Lower lobe of right lung (tissue), 2 donors: ENCODE measurements around the gene TSNAX. TPM values are rescaled to one million over a fixed set of nuclear protein-coding genes. Genes with fewer than 3 reads are reported as not detected.
"Not testable (repeated sequence)": the region's sequence is repeated elsewhere in the genome, so short reads cannot be mapped to it uniquely, and the experiment has no call there.

Experiments used
- ATAC-seq, 2 donors: fragments of 200-7000 bp; cut with Tn5 transposase; one replicate each; pipeline ENCODE4 v1.9.1; 2020 to 2022; ENCODE audit warnings: mild to moderate bottlenecking in 2 of 2, moderate library complexity in 2 of 2
- DNase-seq: peaks from one replicate; pipeline ENCODE4 v3.0.0-alpha.2; 2020
- H3K27ac ChIP-seq: fragments of 200-600 bp; one replicate; pipeline ENCODE4 v1.8.0; 2022
- H3K27me3 ChIP-seq: fragments of 200-600 bp; one replicate; pipeline ENCODE4 v1.8.0; 2022; ENCODE audit warnings: low read depth
- H3K36me3 ChIP-seq: fragments of 200-600 bp; one replicate; pipeline ENCODE4 v1.8.0; 2022; ENCODE audit warnings: mild to moderate bottlenecking
- H3K4me1 ChIP-seq: fragments of 200-600 bp; one replicate; pipeline ENCODE4 v1.8.0; 2022
- H3K4me3 ChIP-seq: fragments of 200-600 bp; one replicate; pipeline ENCODE4 v1.8.0; 2022; ENCODE audit warnings: mild to moderate bottlenecking
- H3K9me3 ChIP-seq: fragments of 200-600 bp; one replicate; pipeline ENCODE4 v1.8.0; 2022
- CTCF ChIP-seq: fragments of 200-600 bp; IDR thresholded peaks from one replicate; pipeline ENCODE4 v1.8.0; 2022; ENCODE audit warnings: antibody characterized with exemption, mild to moderate bottlenecking
- intact Hi-C: fragments of 100-400 bp; cut with DNase I; formaldehyde crosslinking; loops from one replicate; pipeline ENCODE4 v1.11.0; 2022
- total RNA-seq: library from RNA; stranded (reverse); fragmentation: NEBNext Ultra II Directional; extraction: Animal tissue kit (Norgen Biotek cat#: 25700); gene quantifications from one replicate; pipeline ENCODE4 v1.2.1, GENCODE V29; 2021
- donor health status: DM: no; HTN: yes; CAD: no; lungs with severe emphysema.

TSNAX gene
- total RNA-seq, 1 donor from 2014 or later = 38.4 TPM

GRCh38 chr1:231563247-231563646, 34.8 kb downstream of the TSNAX start:
- H3K27ac ChIP-seq = no peak overlapping the region
- H3K36me3 ChIP-seq = peaks cover 48% of the 10 kb centered on the region
- intact Hi-C loops = no loop called here
- no peak for ATAC-seq
- no peaks in the 10 kb centered on the region for H3K9me3 ChIP-seq
- DNase-seq = no peak
- no peak for TF ChIP-seq CTCF
- no peaks in the 10 kb centered on the region for H3K27me3 ChIP-seq
- H3K4me1 ChIP-seq = peaks cover under 1% of the 10 kb centered on the region
- H3K4me3 ChIP-seq = no peak overlapping the region

- Histone ChIP-seq H3K9me3 (no peaks in the 10 kb centered on the region), H3K4me1 (no peaks in the 10 kb centered on the region), H3K27ac (no peak overlapping the region), H3K4me3 (no peak overlapping the region), H3K36me3 (peaks cover 48% of the 10 kb centered on the region), H3K27me3 (no peaks in the 10 kb centered on the region)
- no peak for TF ChIP-seq CTCF
- ATAC-seq = no peak
- intact Hi-C loops = no loop called here
- no peak for DNase-seq
Measured at GRCh38 chr1:231564373-231564772, 35.9 kb downstream of the TSNAX start.

- intact Hi-C loops = no loop called here
- H3K4me3 ChIP-seq = no peak overlapping the region
- peaks cover 43% of the 10 kb centered on the region for H3K36me3 ChIP-seq
Measured at GRCh38 chr1:231566496-231566895, 38.0 kb downstream of the TSNAX start.

GRCh38 chr1:231570262-231570661, 41.8 kb downstream of the TSNAX start:
- not testable (repeated sequence) for DNase-seq

More at GRCh38 chr1:231566496-231566895, 38.0 kb downstream of the TSNAX start:
- Histone ChIP-seq H3K27ac (no peak overlapping the region), H3K27me3 (no peaks in the 10 kb centered on the region), H3K9me3 (no peaks in the 10 kb centered on the region), H3K4me1 (no peaks in the 10 kb centered on the region)
- no peak for TF ChIP-seq CTCF
- ATAC-seq (no peak), DNase-seq (no peak)

GRCh38 chr1:231571904-231572303, 43.4 kb downstream of the TSNAX start:
- no peak for ATAC-seq
- Histone ChIP-seq H3K4me1 (no peaks in the 10 kb centered on the region), H3K9me3 (no peaks in the 10 kb centered on the region), H3K36me3 (peaks cover 1% of the 10 kb centered on the region), H3K4me3 (no peak overlapping the region), H3K27ac (no peak overlapping the region), H3K27me3 (no peaks in the 10 kb centered on the region)
- no peak for DNase-seq
- intact Hi-C loops = no loop called here
- no peak for TF ChIP-seq CTCF

More at GRCh38 chr1:231570262-231570661, 41.8 kb downstream of the TSNAX start:
- H3K27me3 ChIP-seq, H3K27ac ChIP-seq, intact Hi-C loops, ATAC-seq, H3K4me1 ChIP-seq, H3K9me3 ChIP-seq, H3K36me3 ChIP-seq, H3K4me3 ChIP-seq: not testable (repeated sequence)

- Histone ChIP-seq H3K4me1 (no peaks in the 10 kb centered on the region), H3K27ac (no peak overlapping the region), H3K9me3 (no peaks in the 10 kb centered on the region), H3K36me3 (no peaks in the 10 kb centered on the region), H3K4me3 (no peak overlapping the region), H3K27me3 (no peaks in the 10 kb centered on the region)
- DNase-seq (no peak), ATAC-seq (no peak)
- intact Hi-C loops = no loop called here
- no peak for TF ChIP-seq CTCF
Measured at GRCh38 chr1:231575472-231575871, 47.0 kb downstream of the TSNAX start.
